ENCODE results near the gene UQCRC2.

GRCh38 chr16:22013486-22013885 is 60.3 kb downstream of the UQCRC2 start:
- no peak for TF ChIP-seq CTCF (IDR thresholded peaks at IDR 0.05)
- TF ChIP-seq POLR2A (IDR thresholded peaks at IDR 0.05) = no peak

Measured in adrenal gland (tissue), 5 donors.